GM19467 (cell line): ENCODE measurements around the gene C5orf24.
"Not testable (repeated sequence)": the region's sequence is repeated elsewhere in the genome, so short reads cannot be mapped to it uniquely, and the experiment has no call there.

Source experiments
- ATAC-seq: cut with Tn5 transposase; IDR thresholded peaks from one replicate; pipeline ENCODE4 v1.9.1; 2021; ENCODE audit warnings: mild to moderate bottlenecking, moderate library complexity; ENCODE audit not compliant: unreplicated experiment

The C5orf24 gene

GRCh38 chr5:134845852-134846640 lies at the start of gene C5orf24:
C5orf24 (plus strand) TSS chr5:134845968; CDS start chr5:134854901, 8,933 bp downstream.
- ATAC-seq, result peak; percentile 95

- no peak for ATAC-seq
Measured at GRCh38 chr5:134798468-134798867, 47.3 kb upstream of the C5orf24 start.

- no peak for ATAC-seq
Measured at GRCh38 chr5:134803821-134804220, 41.9 kb upstream of the C5orf24 start.

GRCh38 chr5:134813407-134813806 lies 32.4 kb upstream of the C5orf24 start:
- no peak for ATAC-seq

GRCh38 chr5:134813827-134814226 lies 31.9 kb upstream of the C5orf24 start:
- ATAC-seq, result no peak

- ATAC-seq, result no peak
Measured at GRCh38 chr5:134817006-134817405, 28.8 kb upstream of the C5orf24 start.

GRCh38 chr5:134818776-134819175 lies 27.0 kb upstream of the C5orf24 start:
- no peak for ATAC-seq

- ATAC-seq, result no peak
Measured at GRCh38 chr5:134819407-134819963, 26.3 kb upstream of the C5orf24 start.

- no peak for ATAC-seq
Measured at GRCh38 chr5:134821841-134822240, 23.9 kb upstream of the C5orf24 start.

- ATAC-seq, result no peak
Measured at GRCh38 chr5:134824681-134825080, 21.1 kb upstream of the C5orf24 start.

- no peak for ATAC-seq
Measured at GRCh38 chr5:134825212-134825611, 20.6 kb upstream of the C5orf24 start.

GRCh38 chr5:134833340-134834032 lies 12.3 kb upstream of the C5orf24 start:
- ATAC-seq, result no peak

GRCh38 chr5:134835623-134836022 lies 10.1 kb upstream of the C5orf24 start:
- ATAC-seq, result no peak

GRCh38 chr5:134837530-134838181 lies 8.1 kb upstream of the C5orf24 start:
- no peak for ATAC-seq

- ATAC-seq, result not testable (repeated sequence)
Measured at GRCh38 chr5:134838361-134838760, 7.4 kb upstream of the C5orf24 start.

- ATAC-seq, result no peak
Measured at GRCh38 chr5:134840811-134841210, 5.0 kb upstream of the C5orf24 start.

- ATAC-seq, result no peak
Measured at GRCh38 chr5:134844252-134844651, 1.5 kb upstream of the C5orf24 start.

GRCh38 chr5:134845335-134845851 lies 375 bp upstream of the C5orf24 start:
- ATAC-seq, result no peak

GRCh38 chr5:134846641-134846960 lies 833 bp downstream of the C5orf24 start:
- no peak for ATAC-seq

GRCh38 chr5:134849434-134849933 lies 3.7 kb downstream of the C5orf24 start:
- ATAC-seq, result not testable (repeated sequence)

- ATAC-seq, result no peak
Measured at GRCh38 chr5:134851307-134851923, 5.6 kb downstream of the C5orf24 start.
